ENCODE data around the gene OR51D1. TPM values are rescaled to one million over a fixed set of nuclear protein-coding genes. Genes with fewer than 3 reads are reported as not detected.

The OR51D1 gene
- total RNA-seq, 1 experiment from 2014 or later, result not detected

GRCh38 chr11:4662876-4663275 lies 25.6 kb downstream of the OR51D1 start:
- H3K4me1 Mint-ChIP-seq, result peaks cover 0 to 3% of the 10 kb centered on the region in 2 experiments; a peak in 1 of 4 replicates
- no peaks in the 10 kb centered on the region for H3K4me1 ChIP-seq (ENCODE audit: insufficient read depth, low read length)
- no peaks in the 10 kb centered on the region for H4K20me1 ChIP-seq (ENCODE audit: control insufficient read depth, insufficient read depth, insufficient read length)
- no peak overlapping the region for H3K4me2 ChIP-seq (ENCODE audit: insufficient read depth, insufficient read length, low read length)
- H3K27me3 ChIP-seq (ENCODE audit: insufficient read depth, low read length), result no peaks in the 10 kb centered on the region
- no peak overlapping the region for H4K5ac ChIP-seq (ENCODE audit: insufficient read length, low read depth, low read length)
- no peaks in the 10 kb centered on the region for H3K79me1 ChIP-seq (ENCODE audit: insufficient read depth, low read depth, low read length, poor library complexity, severe bottlenecking)
- no peak overlapping the region for H3K4ac ChIP-seq (ENCODE audit: low read depth, low read length)
- H2BK5ac ChIP-seq (ENCODE audit: insufficient read length, low read length), result no peak overlapping the region
- H2AFZ ChIP-seq (ENCODE audit: low read length), result no peak overlapping the region
- no peak overlapping the region for H2BK12ac ChIP-seq (ENCODE audit: insufficient read length, low read depth, low read length)
- no peak overlapping the region for H3K27ac ChIP-seq (ENCODE audit: insufficient read length, low read depth, low read length)
- no peaks in the 10 kb centered on the region for H3K36me3 Mint-ChIP-seq (ENCODE audit: insufficient read depth in 1 of 3, low read depth in 3 of 3)
- TF ChIP-seq CTCF (conservative IDR thresholded peaks at IDR 0.05), result no peak
- no peak overlapping the region for H3T11ph ChIP-seq (ENCODE audit: low read length)
- no peak overlapping the region for H4K8ac ChIP-seq (replicated peaks; ENCODE audit: insufficient read length, low read depth, low read length)
- H3K9ac ChIP-seq (ENCODE audit: extremely low read depth, insufficient read length, low read length), result no peak overlapping the region
- H3K9me3 Mint-ChIP-seq, result no peaks in the 10 kb centered on the region
- no peak overlapping the region for H3K4me3 Mint-ChIP-seq
- no peaks in the 10 kb centered on the region for H3K9me3 ChIP-seq (ENCODE audit: control insufficient read depth, low read depth, low read length)
- H3K79me2 ChIP-seq (ENCODE audit: insufficient read depth, low read length), result no peaks in the 10 kb centered on the region
- no peak for DNase-seq
- H2BK15ac ChIP-seq (ENCODE audit: low read depth, low read length), result no peak overlapping the region
- WGBS (ENCODE audit: extremely low coverage, insufficient read length, low lambda C conversion rate), result no CpG with 5 or more reads among the region's 6 CpGs
- H2BK120ac ChIP-seq (ENCODE audit: low read depth, low read length, poor library complexity, severe bottlenecking), result no peak overlapping the region
- H4K91ac ChIP-seq (ENCODE audit: insufficient read length, low read depth, low read length), result no peak overlapping the region
- H2AK5ac ChIP-seq (ENCODE audit: insufficient read length, low read length), result no peak overlapping the region
- H2BK20ac ChIP-seq (ENCODE audit: low read depth, low read length, poor library complexity, severe bottlenecking), result no peak overlapping the region
- no peak overlapping the region for H3K18ac ChIP-seq (ENCODE audit: insufficient read length, low read depth, low read length)
- H3K23me2 ChIP-seq (ENCODE audit: insufficient read length, low read depth, low read length, poor library complexity, severe bottlenecking), result no peaks in the 10 kb centered on the region
- no peaks in the 10 kb centered on the region; the same call in 1 of the 2 replicates for H3K27me3 Mint-ChIP-seq (ENCODE audit: low read depth)
- no peak overlapping the region; a peak in 1 of 7 replicates for H3K27ac Mint-ChIP-seq
- H3K56ac ChIP-seq (ENCODE audit: insufficient read length, low read depth, low read length), result no peak overlapping the region
- no peak overlapping the region for H3K14ac ChIP-seq (ENCODE audit: insufficient read depth, low read length)
- no peak overlapping the region for H3K23ac ChIP-seq (ENCODE audit: insufficient read length, low read depth, low read length)
